Trophoblast cell (in vitro differentiated cells and primary cell): ENCODE measurements around the gene ADRM1.

Experiments
- DNase-seq, 2 donors: peaks; one replicate each; pipeline ENCODE4 v3.0.0-alpha.2; 2016
- H2AFZ ChIP-seq: 2 replicates; pipeline ENCODE4 v1.6.1; 2013; ENCODE audit warnings: low read length, moderate library complexity, mild to moderate bottlenecking; ENCODE audit not compliant: insufficient read depth, poor library complexity
- H2AK5ac ChIP-seq: 2 replicates; pipeline ENCODE4 v1.6.1; 2013; ENCODE audit warnings: mild to moderate bottlenecking, low read length
- H2BK120ac ChIP-seq: 2 replicates; pipeline ENCODE4 v1.6.1; 2013; ENCODE audit warnings: low read length, mild to moderate bottlenecking, moderate library complexity; ENCODE audit not compliant: insufficient read depth, poor library complexity
- H2BK12ac ChIP-seq: 2 replicates; pipeline ENCODE4 v1.6.1; 2013; ENCODE audit warnings: mild to moderate bottlenecking, low read length, moderate library complexity
- H2BK5ac ChIP-seq: 2 replicates; pipeline ENCODE4 v1.6.1; 2013; ENCODE audit warnings: low read length, low read depth, moderate library complexity, mild to moderate bottlenecking; ENCODE audit not compliant: poor library complexity
- H3K14ac ChIP-seq: 2 replicates; pipeline ENCODE4 v1.6.1; 2013; ENCODE audit warnings: mild to moderate bottlenecking, low read length
- H3K18ac ChIP-seq: 2 replicates; pipeline ENCODE4 v1.6.1; 2013; ENCODE audit warnings: mild to moderate bottlenecking, low read length
- H3K23ac ChIP-seq: 2 replicates; pipeline ENCODE4 v1.6.1; 2013; ENCODE audit warnings: low read length
- H3K27ac ChIP-seq: 2 replicates; pipeline ENCODE4 v1.5.1; 2013; ENCODE audit warnings: low read depth, mild to moderate bottlenecking, inconsistent platforms, low read length, moderate library complexity
- H3K27me3 ChIP-seq: 2 replicates; pipeline ENCODE4 v1.6.1; 2013; ENCODE audit warnings: inconsistent platforms, mild to moderate bottlenecking, low read length, moderate library complexity; ENCODE audit not compliant: insufficient read depth
- H3K36me3 ChIP-seq, 2 experiments: 1 replicate in 1 of 2; 2 replicates in 1 of 2; pipeline ENCODE4 v1.6.1; 2013; ENCODE audit warnings: low read length in 2 of 2, mild to moderate bottlenecking in 2 of 2, moderate library complexity in 1 of 2; ENCODE audit not compliant: insufficient read depth in 2 of 2, control insufficient read depth in 1 of 2
- H3K4ac ChIP-seq: 2 replicates; pipeline ENCODE4 v1.6.1; 2013; ENCODE audit warnings: low read depth, mild to moderate bottlenecking, low read length, moderate library complexity
- H3K4me1 ChIP-seq, 2 experiments: 1 replicate in 1 of 2; 2 replicates in 1 of 2; pipeline ENCODE4 v1.6.1; 2013; ENCODE audit warnings: low read length in 2 of 2, mild to moderate bottlenecking in 2 of 2, moderate library complexity in 1 of 2; ENCODE audit not compliant: insufficient read depth in 2 of 2, control insufficient read depth in 1 of 2
- H3K4me2 ChIP-seq: 2 replicates; pipeline ENCODE4 v1.6.1; 2013; ENCODE audit warnings: inconsistent platforms, mild to moderate bottlenecking, low read length, moderate library complexity
- H3K4me3 ChIP-seq: 2 replicates; pipeline ENCODE4 v1.5.1; 2013; ENCODE audit warnings: mild to moderate bottlenecking, low read depth, low read length, inconsistent platforms
- H3K79me1 ChIP-seq: one replicate; pipeline ENCODE4 v1.6.1; 2013; ENCODE audit warnings: low read length
- H3K79me2 ChIP-seq: 2 replicates; pipeline ENCODE4 v1.6.1; 2013; ENCODE audit warnings: low read length, mild to moderate bottlenecking; ENCODE audit not compliant: control insufficient read depth, insufficient read depth, poor library complexity
- H3K9ac ChIP-seq: 2 replicates; pipeline ENCODE4 v1.6.1; 2013; ENCODE audit warnings: mild to moderate bottlenecking, low read length
- H3K9me3 ChIP-seq: 2 replicates; pipeline ENCODE4 v1.6.1; 2013; ENCODE audit warnings: low read depth, mild to moderate bottlenecking, control low read depth, inconsistent platforms, low read length; ENCODE audit not compliant: insufficient read depth
- H4K12ac ChIP-seq: 2 replicates; pipeline ENCODE4 v1.6.1; 2013; ENCODE audit warnings: low read depth, mild to moderate bottlenecking, low read length, moderate library complexity
- H4K8ac ChIP-seq: 2 replicates; pipeline ENCODE4 v1.6.1; 2013; ENCODE audit warnings: low read depth, mild to moderate bottlenecking, low read length, moderate library complexity
- H4K91ac ChIP-seq: one replicate; pipeline ENCODE4 v1.6.1; 2013; ENCODE audit warnings: low read depth, mild to moderate bottlenecking, low read length, moderate library complexity
- WGBS: extraction: QIAGEN DNeasy Blood & Tissue Kit; methylation state at CpG from one replicate; pipeline ENCODE4 v1.1.7; 2013; ENCODE audit warnings: missing lambda C conversion rate; ENCODE audit not compliant: insufficient read length, insufficient coverage; ENCODE audit errors: extremely low coverage; 5-methylcytosine and 5-hydroxymethylcytosine counted together

ADRM1 gene

DNA sequence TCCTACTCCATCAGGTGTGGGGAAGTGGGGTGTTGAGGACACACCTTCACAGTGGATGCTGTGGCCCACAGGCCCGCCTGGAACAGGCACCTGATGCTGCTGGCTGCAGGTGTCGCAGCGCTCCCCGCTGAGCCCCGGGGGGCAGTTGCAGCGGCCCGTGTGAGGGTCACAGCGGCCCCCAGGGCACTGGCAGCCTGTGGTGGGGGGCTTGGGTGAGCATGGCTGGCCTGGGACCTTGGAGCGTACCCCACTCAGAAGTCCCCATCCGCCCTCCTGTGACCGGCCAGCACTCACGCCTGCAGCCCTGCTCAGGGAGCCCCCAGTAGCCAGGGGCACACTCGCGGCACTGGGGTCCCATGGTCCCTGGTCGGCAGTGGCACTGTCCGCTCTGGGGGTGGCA lies 19.2 kb downstream of the ADRM1 start:
- Histone ChIP-seq H3K9me3 (peaks cover 6% of the 10 kb centered on the region), H3K79me2 (no peaks in the 10 kb centered on the region), H3K27me3 (no peaks in the 10 kb centered on the region), H3K4me1 (no peaks in the 10 kb centered on the region), H3K18ac (no peak overlapping the region), H3K9ac (no peak overlapping the region), H3K27ac (no peak overlapping the region), H2AK5ac (no peak overlapping the region), H3K4ac (no peak overlapping the region), H3K36me3 (peaks cover 79 to 83% of the 10 kb centered on the region in 2 experiments), H2BK12ac (no peak overlapping the region), H3K4me3 (no peak overlapping the region), H2BK120ac (no peak overlapping the region), H3K79me1 (no peaks in the 10 kb centered on the region), H2BK5ac (no peak overlapping the region), H3K23ac (no peak overlapping the region), H4K8ac (no peak overlapping the region), H3K14ac (no peak overlapping the region), H4K91ac (no peak overlapping the region), H2AFZ (no peak overlapping the region), H4K12ac (no peak overlapping the region), H3K4me2 (no peak overlapping the region)
- DNase-seq = no peak
- no CpG with 5 or more reads among the region's 16 CpGs for WGBS

DNA sequence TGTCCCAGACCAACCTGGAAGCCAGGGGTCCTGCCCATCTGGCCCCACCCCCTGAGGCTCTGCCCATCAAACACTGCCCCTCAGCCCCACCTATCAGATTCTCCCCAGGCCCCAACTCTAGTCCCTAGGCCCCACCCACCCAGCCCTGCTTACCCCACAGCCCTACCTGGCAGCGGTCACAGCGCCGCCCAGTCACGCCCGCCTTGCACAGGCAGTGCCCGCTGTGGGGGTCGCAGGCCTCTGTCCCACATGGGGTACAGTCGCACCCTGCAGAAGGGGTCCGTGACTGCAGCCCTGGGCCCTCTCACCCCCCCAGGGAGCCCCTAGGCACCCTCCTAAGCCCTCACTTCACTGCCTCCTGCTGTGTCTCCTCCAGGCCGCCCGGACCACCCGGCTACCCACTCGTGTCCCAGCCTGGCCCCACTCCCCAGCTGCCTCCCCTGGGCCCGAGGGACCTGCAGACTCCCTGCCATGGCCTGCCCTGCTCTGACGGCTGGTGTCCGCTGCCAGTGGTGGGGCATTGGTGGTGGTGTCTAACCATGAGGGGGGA lies 19.8 kb downstream of the ADRM1 start:
- H3K27me3 ChIP-seq = no peaks in the 10 kb centered on the region
- no peak overlapping the region for H3K4me3 ChIP-seq

DNA sequence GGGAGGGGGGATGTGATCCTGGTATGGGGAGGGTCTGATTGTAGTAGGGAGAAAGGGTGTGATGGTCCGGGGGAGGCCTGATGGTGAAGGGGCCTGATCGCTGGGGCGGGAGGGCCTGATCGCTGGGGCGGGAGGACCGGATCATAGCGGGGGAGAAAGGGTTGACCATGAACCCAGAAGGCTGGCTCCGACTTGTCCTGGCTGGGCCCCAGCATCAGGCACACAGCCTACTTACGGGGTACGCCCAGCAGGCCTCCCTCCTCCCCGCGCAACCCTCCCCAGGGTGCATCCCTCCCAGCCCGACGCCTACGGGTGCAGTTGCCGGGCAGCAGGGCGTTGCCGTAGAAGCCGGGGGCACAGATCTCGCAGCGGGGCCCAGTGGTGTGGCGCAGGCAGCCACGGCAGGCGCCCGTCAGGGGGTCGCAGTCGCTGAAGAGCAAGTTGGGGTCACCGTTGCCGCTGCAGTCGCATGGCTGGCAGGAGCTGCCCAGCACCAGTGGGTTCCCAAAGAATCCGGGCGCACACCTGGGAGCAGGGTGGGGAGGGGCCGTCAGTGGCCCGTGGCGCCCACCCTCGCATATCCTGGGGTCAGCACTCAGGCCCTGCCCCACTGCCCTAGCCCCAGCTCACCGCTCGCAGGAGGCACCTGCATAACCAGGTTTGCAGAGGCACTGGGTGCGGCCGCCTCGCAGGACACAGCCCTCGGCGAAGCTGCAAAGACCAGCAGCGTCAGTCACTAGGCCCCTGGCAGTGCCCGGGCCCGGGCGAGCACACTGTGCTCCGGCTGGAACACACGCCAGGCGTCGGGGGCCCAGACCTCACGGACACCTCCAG lies 20.6 kb downstream of the ADRM1 start:
- Histone ChIP-seq H2AK5ac (no peak overlapping the region), H3K27me3 (no peaks in the 10 kb centered on the region), H3K36me3 (peaks cover 86 to 89% of the 10 kb centered on the region in 2 experiments), H2BK12ac (no peak overlapping the region), H3K9ac (no peak overlapping the region), H3K23ac (no peak overlapping the region), H3K4ac (no peak overlapping the region), H3K79me2 (no peaks in the 10 kb centered on the region), H3K4me2 (no peak overlapping the region), H3K79me1 (no peaks in the 10 kb centered on the region), H4K12ac (no peak overlapping the region), H3K27ac (no peak overlapping the region), H3K4me1 (no peaks in the 10 kb centered on the region), H4K91ac (no peak overlapping the region), H2BK120ac (no peak overlapping the region), H2AFZ (no peak overlapping the region), H2BK5ac (no peak overlapping the region), H4K8ac (no peak overlapping the region), H3K9me3 (peaks cover 3% of the 10 kb centered on the region), H3K4me3 (no peak overlapping the region), H3K18ac (no peak overlapping the region), H3K14ac (no peak overlapping the region)
- no peak for DNase-seq
- no CpG with 5 or more reads among the region's 52 CpGs for WGBS

More for the DNA sequence above, 19.8 kb downstream of the ADRM1 start:
- Histone ChIP-seq H4K8ac (no peak overlapping the region), H3K27ac (no peak overlapping the region), H3K79me1 (no peaks in the 10 kb centered on the region), H2AK5ac (no peak overlapping the region), H2AFZ (no peak overlapping the region), H3K36me3 (peaks cover 79 to 83% of the 10 kb centered on the region in 2 experiments), H3K23ac (no peak overlapping the region), H3K9ac (no peak overlapping the region), H3K9me3 (peaks cover 4% of the 10 kb centered on the region), H3K18ac (no peak overlapping the region), H3K4ac (no peak overlapping the region), H3K14ac (no peak overlapping the region), H4K91ac (no peak overlapping the region), H3K4me2 (no peak overlapping the region), H2BK120ac (no peak overlapping the region), H2BK12ac (no peak overlapping the region), H2BK5ac (no peak overlapping the region), H3K4me1 (no peaks in the 10 kb centered on the region), H3K79me2 (no peaks in the 10 kb centered on the region), H4K12ac (no peak overlapping the region)
- DNase-seq = no peak
- WGBS = no CpG with 5 or more reads among the region's 16 CpGs

DNA sequence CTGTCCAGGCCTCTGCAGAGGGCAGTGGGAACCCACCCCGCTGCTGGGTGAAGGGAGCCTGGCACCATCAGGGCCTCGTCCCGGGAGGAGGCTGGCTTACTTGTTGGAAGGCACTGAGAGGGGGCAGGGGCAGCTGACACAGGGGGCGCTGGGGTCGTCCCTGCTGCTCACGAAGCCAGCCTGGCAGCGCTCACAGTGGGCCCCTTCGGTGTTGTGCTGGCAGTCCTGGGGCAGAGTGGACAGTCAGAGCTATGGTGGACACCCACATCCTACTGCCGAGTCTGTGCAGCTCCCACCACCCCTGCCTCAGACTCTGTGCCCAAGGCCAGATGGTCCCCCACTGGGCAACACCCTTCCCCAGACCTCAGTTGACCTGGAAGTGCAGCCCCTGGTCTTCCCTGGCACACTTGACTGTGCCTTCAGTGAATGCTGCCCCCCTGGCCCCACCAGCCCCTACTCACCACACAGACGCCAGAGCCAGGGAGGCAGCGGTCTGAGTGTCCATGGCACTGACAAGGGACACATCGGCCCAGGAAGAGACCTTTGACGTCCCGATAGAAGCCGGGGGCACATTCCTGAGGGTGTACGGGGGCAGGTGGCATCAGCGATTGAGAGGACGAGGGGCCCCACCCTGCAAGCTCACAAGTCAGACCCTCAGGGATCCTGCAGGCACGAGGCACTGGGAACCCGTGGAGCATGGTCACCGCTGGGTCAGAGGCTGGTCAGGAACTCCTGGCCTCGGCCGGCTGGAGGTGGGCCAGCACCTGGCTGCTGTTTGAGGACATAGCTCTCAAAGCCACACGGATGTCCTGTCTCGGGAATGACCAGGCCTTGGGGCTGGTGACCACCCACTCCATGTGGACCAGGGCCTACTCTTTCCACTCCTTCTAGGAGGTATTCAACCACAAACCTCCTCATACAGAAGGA lies 21.4 kb downstream of the ADRM1 start:
- Histone ChIP-seq H3K27me3 (no peaks in the 10 kb centered on the region), H3K4me3 (no peak overlapping the region), H3K4ac (no peak overlapping the region), H4K12ac (no peak overlapping the region), H4K91ac (no peak overlapping the region), H3K4me2 (no peak overlapping the region), H3K9me3 (peaks cover 3% of the 10 kb centered on the region), H3K4me1 (no peaks in the 10 kb centered on the region), H3K18ac (no peak overlapping the region), H2BK120ac (no peak overlapping the region), H3K79me1 (no peaks in the 10 kb centered on the region), H3K36me3 (peaks cover 86 to 89% of the 10 kb centered on the region in 2 experiments), H2BK12ac (no peak overlapping the region), H3K79me2 (no peaks in the 10 kb centered on the region), H4K8ac (no peak overlapping the region), H3K9ac (no peak overlapping the region), H2AFZ (no peak overlapping the region), H2AK5ac (no peak overlapping the region), H3K23ac (no peak overlapping the region), H2BK5ac (no peak overlapping the region), H3K14ac (no peak overlapping the region), H3K27ac (no peak overlapping the region)
- no peak for DNase-seq
- WGBS = no CpG with 5 or more reads among the region's 25 CpGs
